Ishikawa (cell line): ENCODE results near the gene TUBD1.

ENCODE experiments used
- CEBPB ChIP-seq: IDR thresholded peaks from 2 replicates; pipeline ENCODE4 v1.6.1; 2012
- EGR1 ChIP-seq: IDR thresholded peaks from 2 replicates; pipeline ENCODE4 v1.6.1; 2012
- EP300 ChIP-seq: IDR thresholded peaks from 2 replicates; pipeline ENCODE4 v1.6.1; 2012; ENCODE audit warnings: borderline replicate concordance
- FOXM1 ChIP-seq: IDR thresholded peaks from 2 replicates; pipeline ENCODE4 v1.6.1; 2012; ENCODE audit warnings: low read depth, borderline replicate concordance
- NFIC ChIP-seq: IDR thresholded peaks from 2 replicates; pipeline ENCODE4 v1.6.1; 2012
- RAD21 ChIP-seq: IDR thresholded peaks from 2 replicates; pipeline ENCODE4 v1.6.1; 2012; ENCODE audit warnings: low read depth
- TAF1 ChIP-seq: IDR thresholded peaks from 2 replicates; pipeline ENCODE4 v1.6.1; 2012; ENCODE audit warnings: low read depth, mild to moderate bottlenecking
- TCF12 ChIP-seq: IDR thresholded peaks from 2 replicates; pipeline ENCODE4 v1.6.1; 2012; ENCODE audit warnings: low read depth
- TEAD4 ChIP-seq: IDR thresholded peaks from 2 replicates; pipeline ENCODE4 v1.6.1; 2012
- USF1 ChIP-seq: IDR thresholded peaks from 2 replicates; pipeline ENCODE4 v1.6.1; 2012
- YY1 ChIP-seq: IDR thresholded peaks from 2 replicates; pipeline ENCODE4 v1.6.1; 2012; ENCODE audit warnings: low read depth
- ZBTB7A ChIP-seq: IDR thresholded peaks from 2 replicates; pipeline ENCODE4 v1.6.1; 2012; ENCODE audit warnings: low read depth
- TF ChIP-seq, protein P1 (sequence below): IDR thresholded peaks from 2 replicates; pipeline ENCODE4 v1.6.1; 2012
- TF ChIP-seq, protein P2 (sequence below): IDR thresholded peaks from 2 replicates; pipeline ENCODE4 v1.6.1; 2012; ENCODE audit warnings: low read depth, mild to moderate bottlenecking

- TF ChIP-seq CEBPB (no peak), ZBTB7A (no peak), FOXM1 (no peak), YY1 (no peak), EP300 (no peak), TCF12 (no peak), TEAD4 (no peak), RAD21 (peak; percentile 55), USF1 (no peak), TAF1 (no peak), NFIC (no peak), EGR1 (no peak)
- TF ChIP-seq, protein P1, sequence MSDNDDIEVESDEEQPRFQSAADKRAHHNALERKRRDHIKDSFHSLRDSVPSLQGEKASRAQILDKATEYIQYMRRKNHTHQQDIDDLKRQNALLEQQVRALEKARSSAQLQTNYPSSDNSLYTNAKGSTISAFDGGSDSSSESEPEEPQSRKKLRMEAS, result no peak
- TF ChIP-seq, protein P2, sequence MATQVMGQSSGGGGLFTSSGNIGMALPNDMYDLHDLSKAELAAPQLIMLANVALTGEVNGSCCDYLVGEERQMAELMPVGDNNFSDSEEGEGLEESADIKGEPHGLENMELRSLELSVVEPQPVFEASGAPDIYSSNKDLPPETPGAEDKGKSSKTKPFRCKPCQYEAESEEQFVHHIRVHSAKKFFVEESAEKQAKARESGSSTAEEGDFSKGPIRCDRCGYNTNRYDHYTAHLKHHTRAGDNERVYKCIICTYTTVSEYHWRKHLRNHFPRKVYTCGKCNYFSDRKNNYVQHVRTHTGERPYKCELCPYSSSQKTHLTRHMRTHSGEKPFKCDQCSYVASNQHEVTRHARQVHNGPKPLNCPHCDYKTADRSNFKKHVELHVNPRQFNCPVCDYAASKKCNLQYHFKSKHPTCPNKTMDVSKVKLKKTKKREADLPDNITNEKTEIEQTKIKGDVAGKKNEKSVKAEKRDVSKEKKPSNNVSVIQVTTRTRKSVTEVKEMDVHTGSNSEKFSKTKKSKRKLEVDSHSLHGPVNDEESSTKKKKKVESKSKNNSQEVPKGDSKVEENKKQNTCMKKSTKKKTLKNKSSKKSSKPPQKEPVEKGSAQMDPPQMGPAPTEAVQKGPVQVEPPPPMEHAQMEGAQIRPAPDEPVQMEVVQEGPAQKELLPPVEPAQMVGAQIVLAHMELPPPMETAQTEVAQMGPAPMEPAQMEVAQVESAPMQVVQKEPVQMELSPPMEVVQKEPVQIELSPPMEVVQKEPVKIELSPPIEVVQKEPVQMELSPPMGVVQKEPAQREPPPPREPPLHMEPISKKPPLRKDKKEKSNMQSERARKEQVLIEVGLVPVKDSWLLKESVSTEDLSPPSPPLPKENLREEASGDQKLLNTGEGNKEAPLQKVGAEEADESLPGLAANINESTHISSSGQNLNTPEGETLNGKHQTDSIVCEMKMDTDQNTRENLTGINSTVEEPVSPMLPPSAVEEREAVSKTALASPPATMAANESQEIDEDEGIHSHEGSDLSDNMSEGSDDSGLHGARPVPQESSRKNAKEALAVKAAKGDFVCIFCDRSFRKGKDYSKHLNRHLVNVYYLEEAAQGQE, result no peak
Measured at GRCh38 chr17:59914274-59914854, 21.6 kb upstream of the TUBD1 start.
